Liver (tissue), 9 donors: Measurements from ENCODE around the gene ULK3. TPM values are rescaled to one million over a fixed set of nuclear protein-coding genes. Genes with fewer than 3 reads are reported as not detected.

Experiments used
- DNase-seq: peaks from one replicate; pipeline ENCODE4 v3.0.0-alpha.2; 2017; ENCODE audit warnings: low spot score
- H3K27ac ChIP-seq, 2 donors: one replicate each; pipeline ENCODE4 v1.7.0; 2013; ENCODE audit warnings: inconsistent platforms in 2 of 2, low read length in 2 of 2, control low read depth in 1 of 2, low read depth in 1 of 2, mild to moderate bottlenecking in 1 of 2
- H3K27me3 ChIP-seq, 4 donors: one replicate each; pipeline versions ENCODE4 v1.6.1 to v1.7.0; 2013; ENCODE audit warnings: low read length in 3 of 4, inconsistent platforms in 1 of 4, mild to moderate bottlenecking in 1 of 4, moderate library complexity in 1 of 4; ENCODE audit not compliant: control insufficient read depth in 4 of 4, insufficient read depth in 4 of 4
- H3K36me3 ChIP-seq, 4 donors: one replicate each; pipeline versions ENCODE4 v1.6.1 to v1.7.0; 2013; ENCODE audit warnings: low read length in 3 of 4, mild to moderate bottlenecking in 3 of 4, low read depth in 1 of 4, moderate library complexity in 1 of 4; ENCODE audit not compliant: control insufficient read depth in 4 of 4, insufficient read depth in 3 of 4
- H3K4me1 ChIP-seq, 4 donors: one replicate each; pipeline versions ENCODE4 v1.6.1 to v1.7.0; 2013; ENCODE audit warnings: low read length in 3 of 4, mild to moderate bottlenecking in 3 of 4, moderate library complexity in 1 of 4; ENCODE audit not compliant: control insufficient read depth in 4 of 4, insufficient read depth in 4 of 4
- H3K4me3 ChIP-seq, 3 donors: one replicate each; pipeline versions ENCODE4 v1.6.1 to v1.7.0; 2013; ENCODE audit warnings: low read length in 3 of 3, control low read depth in 1 of 3, low read depth in 1 of 3, mild to moderate bottlenecking in 1 of 3
- H3K9ac ChIP-seq, 2 donors: one replicate each; pipeline ENCODE4 v1.7.0; 2013; ENCODE audit warnings: low read length in 2 of 2, mild to moderate bottlenecking in 2 of 2, moderate library complexity in 2 of 2, control low read depth in 1 of 2, low read depth in 1 of 2
- H3K9me3 ChIP-seq, 4 donors: one replicate each; pipeline versions ENCODE4 v1.6.1 to v1.7.0; 2013; ENCODE audit warnings: low read length in 3 of 4; ENCODE audit not compliant: control insufficient read depth in 4 of 4
- EGR1 ChIP-seq, 2 donors: IDR thresholded peaks; 2 replicates each; pipeline ENCODE4 v1.6.1; 2016 to 2018; ENCODE audit warnings: antibody characterized with exemption in 2 of 2, low read depth in 2 of 2
- FOXA1 ChIP-seq: IDR thresholded peaks from 2 replicates; pipeline ENCODE4 v1.6.1; 2016; ENCODE audit warnings: antibody characterized with exemption
- FOXA2 ChIP-seq: IDR thresholded peaks from 2 replicates; pipeline ENCODE4 v1.6.1; 2016; ENCODE audit warnings: antibody characterized with exemption
- GABPA ChIP-seq, 2 donors: IDR thresholded peaks in 1 of 2; conservative IDR thresholded peaks in 1 of 2; 2 replicates each; pipeline ENCODE4 v1.6.1; 2016; ENCODE audit warnings: antibody characterized with exemption in 2 of 2, mild to moderate bottlenecking in 1 of 2, moderate library complexity in 1 of 2
- HNF4A ChIP-seq, 2 donors: conservative IDR thresholded peaks; 2 replicates each; pipeline ENCODE4 v1.6.1; 2016; ENCODE audit warnings: antibody characterized with exemption in 2 of 2, mild to moderate bottlenecking in 2 of 2
- HNF4G ChIP-seq: IDR thresholded peaks from 2 replicates; pipeline ENCODE4 v1.6.1; 2016; ENCODE audit warnings: antibody characterized with exemption
- JUND ChIP-seq, 2 donors: IDR thresholded peaks; 2 replicates each; pipeline ENCODE4 v1.6.1; 2016; ENCODE audit warnings: antibody characterized with exemption in 2 of 2
- NR2F2 ChIP-seq: IDR thresholded peaks from 2 replicates; pipeline ENCODE4 v1.6.1; 2016; ENCODE audit warnings: antibody characterized with exemption
- RAD21 ChIP-seq, 2 donors: IDR thresholded peaks; 2 replicates each; pipeline ENCODE4 v1.6.1; 2016; ENCODE audit warnings: antibody characterized with exemption in 2 of 2, mild to moderate bottlenecking in 2 of 2
- RXRA ChIP-seq, 2 donors: IDR thresholded peaks; 2 replicates each; pipeline ENCODE4 v1.6.1; 2017 to 2018; ENCODE audit warnings: antibody characterized with exemption in 2 of 2, mild to moderate bottlenecking in 1 of 2
- SP1 ChIP-seq: IDR thresholded peaks from 2 replicates; pipeline ENCODE4 v1.6.1; 2018; ENCODE audit warnings: antibody characterized with exemption, mild to moderate bottlenecking
- TAF1 ChIP-seq: conservative IDR thresholded peaks from 2 replicates; pipeline ENCODE4 v1.6.1; 2016; ENCODE audit warnings: antibody characterized with exemption, mild to moderate bottlenecking
- WGBS: extraction: QIAGEN DNeasy Blood & Tissue Kit; methylation state at CpG from one replicate; pipeline ENCODE4 v1.1.7; 2013; 5-methylcytosine and 5-hydroxymethylcytosine counted together
- polyA plus RNA-seq, 2 donors: library from polyadenylated mRNA; stranded (reverse) in 1 of 2; unstranded in 1 of 2; fragments of 200-250 nt in 1 of 2; fragments of >200 nt in 1 of 2; fragmentation: Nextera tagmentation in 1 of 2; extraction: Ambion mirVana in 1 of 2; gene quantifications; one replicate each; pipeline versions ENCODE4 v1.2.1 to v1.2.3, GENCODE V29; 2013 to 2015
- total RNA-seq, 2 donors: library from RNA; depleted of rRNA; stranded (reverse); fragments of >200 nt; gene quantifications; one replicate each; pipeline ENCODE4 v1.2.3, GENCODE V29; 2014
- TF ChIP-seq, protein P1 (sequence below): IDR thresholded peaks from 2 replicates; pipeline ENCODE4 v1.6.1; 2016; ENCODE audit warnings: antibody characterized with exemption, mild to moderate bottlenecking
- TF ChIP-seq, protein P2 (sequence below): fragments of 150-350 bp; IDR thresholded peaks from 2 replicates; pipeline ENCODE4 v1.5.1; 2017; ENCODE audit warnings: improper control_type of control experiment, low read depth, low read length; ENCODE audit not compliant: missing input control
- TF ChIP-seq, protein P3 (sequence below): IDR thresholded peaks from 2 replicates; pipeline ENCODE4 v1.6.1; 2016; ENCODE audit warnings: antibody characterized with exemption
- TF ChIP-seq, protein P4 (sequence below): IDR thresholded peaks from 2 replicates; pipeline ENCODE4 v1.6.1; 2016; ENCODE audit warnings: antibody characterized with exemption
- TF ChIP-seq, protein P5 (sequence below): IDR thresholded peaks from 2 replicates; pipeline ENCODE4 v1.6.1; 2016; ENCODE audit warnings: antibody characterized with exemption
- donor health status: healthy.
- donor health status: healthy.
- donor health status: healthy.
- donor health status: healthy.
- donor health status: healthy.

The ULK3 gene
- total and polyA plus RNA-seq, 4 donors: 13.1 to 35.5 (median 21.4) TPM

DNA sequence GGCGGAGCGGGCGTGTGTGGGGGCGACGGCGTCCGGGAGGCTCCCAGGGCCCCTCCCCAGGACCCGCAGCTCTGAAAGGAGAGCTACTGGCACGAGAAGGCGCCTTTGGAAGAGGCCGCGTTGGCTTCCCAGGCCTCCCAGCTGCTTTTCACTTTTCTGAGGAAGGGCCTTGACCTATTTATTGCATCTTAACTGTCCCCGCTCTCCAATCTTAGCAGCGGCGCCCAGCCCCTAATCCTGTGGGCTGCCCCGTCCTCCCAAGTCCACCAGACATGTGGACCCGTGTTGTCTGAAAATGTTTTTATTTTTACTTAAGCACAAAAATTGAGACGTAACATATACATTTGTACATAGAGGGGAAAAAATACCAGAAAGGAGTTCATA lies 481 bp upstream of the ULK3 start:
- H3K36me3 ChIP-seq: peaks cover 5 to 21% (median 7%) of the 10 kb centered on the region in 4 donors
- peak overlapping the region in 2 of 3 donors; percentile 19 to 74 for H3K4me3 ChIP-seq
- peak overlapping the region; percentile 19 to 39 for H3K9ac ChIP-seq
- 33% methylated on average over 18 of the region's 18 CpGs for WGBS
- DNase-seq: no peak
- TF ChIP-seq HNF4A (conservative IDR thresholded peaks at IDR 0.05): no peak
- TF ChIP-seq, protein P1, sequence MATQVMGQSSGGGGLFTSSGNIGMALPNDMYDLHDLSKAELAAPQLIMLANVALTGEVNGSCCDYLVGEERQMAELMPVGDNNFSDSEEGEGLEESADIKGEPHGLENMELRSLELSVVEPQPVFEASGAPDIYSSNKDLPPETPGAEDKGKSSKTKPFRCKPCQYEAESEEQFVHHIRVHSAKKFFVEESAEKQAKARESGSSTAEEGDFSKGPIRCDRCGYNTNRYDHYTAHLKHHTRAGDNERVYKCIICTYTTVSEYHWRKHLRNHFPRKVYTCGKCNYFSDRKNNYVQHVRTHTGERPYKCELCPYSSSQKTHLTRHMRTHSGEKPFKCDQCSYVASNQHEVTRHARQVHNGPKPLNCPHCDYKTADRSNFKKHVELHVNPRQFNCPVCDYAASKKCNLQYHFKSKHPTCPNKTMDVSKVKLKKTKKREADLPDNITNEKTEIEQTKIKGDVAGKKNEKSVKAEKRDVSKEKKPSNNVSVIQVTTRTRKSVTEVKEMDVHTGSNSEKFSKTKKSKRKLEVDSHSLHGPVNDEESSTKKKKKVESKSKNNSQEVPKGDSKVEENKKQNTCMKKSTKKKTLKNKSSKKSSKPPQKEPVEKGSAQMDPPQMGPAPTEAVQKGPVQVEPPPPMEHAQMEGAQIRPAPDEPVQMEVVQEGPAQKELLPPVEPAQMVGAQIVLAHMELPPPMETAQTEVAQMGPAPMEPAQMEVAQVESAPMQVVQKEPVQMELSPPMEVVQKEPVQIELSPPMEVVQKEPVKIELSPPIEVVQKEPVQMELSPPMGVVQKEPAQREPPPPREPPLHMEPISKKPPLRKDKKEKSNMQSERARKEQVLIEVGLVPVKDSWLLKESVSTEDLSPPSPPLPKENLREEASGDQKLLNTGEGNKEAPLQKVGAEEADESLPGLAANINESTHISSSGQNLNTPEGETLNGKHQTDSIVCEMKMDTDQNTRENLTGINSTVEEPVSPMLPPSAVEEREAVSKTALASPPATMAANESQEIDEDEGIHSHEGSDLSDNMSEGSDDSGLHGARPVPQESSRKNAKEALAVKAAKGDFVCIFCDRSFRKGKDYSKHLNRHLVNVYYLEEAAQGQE: no peak
- TF ChIP-seq, protein P2, sequence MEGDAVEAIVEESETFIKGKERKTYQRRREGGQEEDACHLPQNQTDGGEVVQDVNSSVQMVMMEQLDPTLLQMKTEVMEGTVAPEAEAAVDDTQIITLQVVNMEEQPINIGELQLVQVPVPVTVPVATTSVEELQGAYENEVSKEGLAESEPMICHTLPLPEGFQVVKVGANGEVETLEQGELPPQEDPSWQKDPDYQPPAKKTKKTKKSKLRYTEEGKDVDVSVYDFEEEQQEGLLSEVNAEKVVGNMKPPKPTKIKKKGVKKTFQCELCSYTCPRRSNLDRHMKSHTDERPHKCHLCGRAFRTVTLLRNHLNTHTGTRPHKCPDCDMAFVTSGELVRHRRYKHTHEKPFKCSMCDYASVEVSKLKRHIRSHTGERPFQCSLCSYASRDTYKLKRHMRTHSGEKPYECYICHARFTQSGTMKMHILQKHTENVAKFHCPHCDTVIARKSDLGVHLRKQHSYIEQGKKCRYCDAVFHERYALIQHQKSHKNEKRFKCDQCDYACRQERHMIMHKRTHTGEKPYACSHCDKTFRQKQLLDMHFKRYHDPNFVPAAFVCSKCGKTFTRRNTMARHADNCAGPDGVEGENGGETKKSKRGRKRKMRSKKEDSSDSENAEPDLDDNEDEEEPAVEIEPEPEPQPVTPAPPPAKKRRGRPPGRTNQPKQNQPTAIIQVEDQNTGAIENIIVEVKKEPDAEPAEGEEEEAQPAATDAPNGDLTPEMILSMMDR: no peak
- no peak for TF ChIP-seq FOXA1
- TF ChIP-seq HNF4G: no peak
- no peak for TF ChIP-seq RAD21 (IDR thresholded peaks at IDR 0.05)
- no peak for TF ChIP-seq NR2F2
- TF ChIP-seq, protein P3, sequence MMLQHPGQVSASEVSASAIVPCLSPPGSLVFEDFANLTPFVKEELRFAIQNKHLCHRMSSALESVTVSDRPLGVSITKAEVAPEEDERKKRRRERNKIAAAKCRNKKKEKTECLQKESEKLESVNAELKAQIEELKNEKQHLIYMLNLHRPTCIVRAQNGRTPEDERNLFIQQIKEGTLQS: no peak
- TF ChIP-seq SP1: no peak
- TF ChIP-seq FOXA2: no peak
- TF ChIP-seq, protein P4, sequence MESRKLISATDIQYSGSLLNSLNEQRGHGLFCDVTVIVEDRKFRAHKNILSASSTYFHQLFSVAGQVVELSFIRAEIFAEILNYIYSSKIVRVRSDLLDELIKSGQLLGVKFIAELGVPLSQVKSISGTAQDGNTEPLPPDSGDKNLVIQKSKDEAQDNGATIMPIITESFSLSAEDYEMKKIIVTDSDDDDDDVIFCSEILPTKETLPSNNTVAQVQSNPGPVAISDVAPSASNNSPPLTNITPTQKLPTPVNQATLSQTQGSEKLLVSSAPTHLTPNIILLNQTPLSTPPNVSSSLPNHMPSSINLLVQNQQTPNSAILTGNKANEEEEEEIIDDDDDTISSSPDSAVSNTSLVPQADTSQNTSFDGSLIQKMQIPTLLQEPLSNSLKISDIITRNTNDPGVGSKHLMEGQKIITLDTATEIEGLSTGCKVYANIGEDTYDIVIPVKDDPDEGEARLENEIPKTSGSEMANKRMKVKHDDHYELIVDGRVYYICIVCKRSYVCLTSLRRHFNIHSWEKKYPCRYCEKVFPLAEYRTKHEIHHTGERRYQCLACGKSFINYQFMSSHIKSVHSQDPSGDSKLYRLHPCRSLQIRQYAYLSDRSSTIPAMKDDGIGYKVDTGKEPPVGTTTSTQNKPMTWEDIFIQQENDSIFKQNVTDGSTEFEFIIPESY: no peak
- TF ChIP-seq, protein P5, sequence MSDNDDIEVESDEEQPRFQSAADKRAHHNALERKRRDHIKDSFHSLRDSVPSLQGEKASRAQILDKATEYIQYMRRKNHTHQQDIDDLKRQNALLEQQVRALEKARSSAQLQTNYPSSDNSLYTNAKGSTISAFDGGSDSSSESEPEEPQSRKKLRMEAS: no peak
- no peak for TF ChIP-seq GABPA (IDR thresholded peaks at IDR 0.05 in 1 of 2, conservative IDR thresholded peaks at IDR 0.05 in 1 of 2)
- TF ChIP-seq TAF1: no peak
- no peak for TF ChIP-seq RXRA (IDR thresholded peaks at IDR 0.05)
- TF ChIP-seq JUND (IDR thresholded peaks at IDR 0.05): no peak
- no peak for TF ChIP-seq EGR1 (IDR thresholded peaks at IDR 0.05; ENCODE audit: low read depth in 2 of 2)
- no peaks in the 10 kb centered on the region for H3K9me3 ChIP-seq
- no peaks in the 10 kb centered on the region for H3K27me3 ChIP-seq
- peaks cover 5 to 24% (median 13%) of the 10 kb centered on the region in 4 donors for H3K4me1 ChIP-seq
- H3K27ac ChIP-seq: peak overlapping the region; percentile 66 to 78
